GM06990 (cell line): Measurements from ENCODE around the gene SCG5.

ENCODE experiments used
- DNase-seq: peaks from one replicate; pipeline ENCODE4 v3.0.0-alpha.2; 2011; ENCODE audit not compliant: insufficient read length; ENCODE audit errors: extremely low read depth
- H3K27me3 ChIP-seq: replicated peaks from 2 replicates; pipeline ENCODE4 v1.6.0; 2011; ENCODE audit warnings: low read length; ENCODE audit not compliant: control insufficient read depth, insufficient read depth
- H3K36me3 ChIP-seq: 2 replicates; pipeline ENCODE4 v1.5.1; 2011; ENCODE audit warnings: low read length; ENCODE audit not compliant: control insufficient read depth, insufficient read depth
- H3K4me3 ChIP-seq: replicated peaks from 2 replicates; pipeline ENCODE4 v1.5.1; 2011; ENCODE audit warnings: low read depth, mild to moderate bottlenecking, control low read depth, low read length
- TF ChIP-seq, protein P1 (sequence below): IDR thresholded peaks from 2 replicates; pipeline ENCODE4 v1.5.1; 2011; ENCODE audit warnings: low read length, control low read depth, mild to moderate bottlenecking, inconsistent platforms; ENCODE audit not compliant: insufficient read depth, poor library complexity, severe bottlenecking

Gene SCG5

DNA sequence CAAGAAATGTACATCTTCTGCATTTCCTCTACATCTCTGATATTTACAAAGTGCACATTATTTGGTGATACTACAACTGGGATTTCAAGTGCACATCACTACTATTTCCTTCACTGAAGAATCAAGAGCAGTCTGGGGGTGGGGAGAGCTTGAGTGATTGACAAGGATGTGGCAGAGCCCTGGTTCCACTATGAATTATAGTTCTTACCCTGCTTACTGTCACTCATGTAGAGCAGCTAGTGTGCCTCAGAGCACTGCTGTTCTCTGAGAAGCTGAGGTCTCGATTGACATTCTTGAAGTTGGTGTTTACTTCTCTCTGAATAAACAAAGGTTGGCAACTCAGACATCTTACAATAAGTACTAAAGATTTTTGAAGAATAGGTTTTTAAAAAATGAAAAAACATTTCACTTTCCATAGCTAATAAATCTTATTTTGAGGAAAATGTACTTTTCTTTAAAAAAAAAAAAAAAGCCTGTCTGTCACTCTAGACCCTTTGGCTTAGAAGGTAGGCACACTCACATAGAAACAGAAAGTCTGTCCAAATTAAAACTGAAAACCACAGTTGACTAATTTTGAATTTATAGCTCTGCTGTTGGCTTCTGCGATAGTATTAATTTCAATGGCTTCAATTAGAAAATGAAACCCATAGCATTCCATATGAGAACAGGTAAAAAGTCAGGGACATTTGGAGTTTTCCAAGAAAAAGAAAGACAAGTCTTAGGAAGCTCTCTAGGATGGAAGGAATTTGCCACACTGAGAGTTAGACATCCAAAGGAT, 81.8 kb downstream of the SCG5 start:
- TF ChIP-seq, protein P1, sequence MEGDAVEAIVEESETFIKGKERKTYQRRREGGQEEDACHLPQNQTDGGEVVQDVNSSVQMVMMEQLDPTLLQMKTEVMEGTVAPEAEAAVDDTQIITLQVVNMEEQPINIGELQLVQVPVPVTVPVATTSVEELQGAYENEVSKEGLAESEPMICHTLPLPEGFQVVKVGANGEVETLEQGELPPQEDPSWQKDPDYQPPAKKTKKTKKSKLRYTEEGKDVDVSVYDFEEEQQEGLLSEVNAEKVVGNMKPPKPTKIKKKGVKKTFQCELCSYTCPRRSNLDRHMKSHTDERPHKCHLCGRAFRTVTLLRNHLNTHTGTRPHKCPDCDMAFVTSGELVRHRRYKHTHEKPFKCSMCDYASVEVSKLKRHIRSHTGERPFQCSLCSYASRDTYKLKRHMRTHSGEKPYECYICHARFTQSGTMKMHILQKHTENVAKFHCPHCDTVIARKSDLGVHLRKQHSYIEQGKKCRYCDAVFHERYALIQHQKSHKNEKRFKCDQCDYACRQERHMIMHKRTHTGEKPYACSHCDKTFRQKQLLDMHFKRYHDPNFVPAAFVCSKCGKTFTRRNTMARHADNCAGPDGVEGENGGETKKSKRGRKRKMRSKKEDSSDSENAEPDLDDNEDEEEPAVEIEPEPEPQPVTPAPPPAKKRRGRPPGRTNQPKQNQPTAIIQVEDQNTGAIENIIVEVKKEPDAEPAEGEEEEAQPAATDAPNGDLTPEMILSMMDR: no peak
- H3K27me3 ChIP-seq: no peaks in the 10 kb centered on the region; the same call in 1 of the 2 replicates
- DNase-seq: peak; percentile 32
- H3K36me3 ChIP-seq: no peaks in the 10 kb centered on the region
- no peak overlapping the region for H3K4me3 ChIP-seq

DNA sequence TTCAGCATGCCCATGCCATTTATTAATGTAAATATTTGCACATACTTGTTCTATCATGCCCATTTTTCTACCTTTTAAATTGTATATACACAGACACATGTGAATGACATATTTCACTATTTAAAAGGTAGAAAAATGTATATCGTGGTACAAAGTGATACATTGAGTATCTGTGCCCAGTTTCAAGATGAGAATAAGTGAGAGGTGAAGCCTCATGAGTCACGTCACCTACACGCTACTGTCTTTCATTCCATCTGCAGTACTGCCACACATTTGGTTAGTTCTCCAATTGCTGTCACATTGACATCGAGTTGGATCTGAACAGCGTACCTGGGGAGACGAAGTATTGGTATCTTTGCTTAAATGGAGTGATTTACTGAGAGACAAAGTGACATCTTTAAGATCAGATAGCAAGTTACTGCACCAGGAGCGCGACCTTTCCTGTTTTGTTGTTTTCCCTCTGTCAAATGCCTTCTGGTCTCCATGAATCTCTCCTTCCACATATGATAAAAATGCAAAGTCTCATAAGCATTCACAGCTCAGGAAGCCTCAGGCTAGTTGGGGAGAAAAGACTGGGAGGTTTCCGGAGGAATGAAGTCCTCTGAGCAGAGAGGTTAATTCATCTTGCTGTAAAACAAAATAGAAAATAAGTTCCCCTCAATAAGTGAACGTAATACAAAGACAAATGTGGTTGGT, 88.3 kb downstream of the SCG5 start:
- H3K27me3 ChIP-seq: no peaks in the 10 kb centered on the region; the same call in 1 of the 2 replicates

DNA sequence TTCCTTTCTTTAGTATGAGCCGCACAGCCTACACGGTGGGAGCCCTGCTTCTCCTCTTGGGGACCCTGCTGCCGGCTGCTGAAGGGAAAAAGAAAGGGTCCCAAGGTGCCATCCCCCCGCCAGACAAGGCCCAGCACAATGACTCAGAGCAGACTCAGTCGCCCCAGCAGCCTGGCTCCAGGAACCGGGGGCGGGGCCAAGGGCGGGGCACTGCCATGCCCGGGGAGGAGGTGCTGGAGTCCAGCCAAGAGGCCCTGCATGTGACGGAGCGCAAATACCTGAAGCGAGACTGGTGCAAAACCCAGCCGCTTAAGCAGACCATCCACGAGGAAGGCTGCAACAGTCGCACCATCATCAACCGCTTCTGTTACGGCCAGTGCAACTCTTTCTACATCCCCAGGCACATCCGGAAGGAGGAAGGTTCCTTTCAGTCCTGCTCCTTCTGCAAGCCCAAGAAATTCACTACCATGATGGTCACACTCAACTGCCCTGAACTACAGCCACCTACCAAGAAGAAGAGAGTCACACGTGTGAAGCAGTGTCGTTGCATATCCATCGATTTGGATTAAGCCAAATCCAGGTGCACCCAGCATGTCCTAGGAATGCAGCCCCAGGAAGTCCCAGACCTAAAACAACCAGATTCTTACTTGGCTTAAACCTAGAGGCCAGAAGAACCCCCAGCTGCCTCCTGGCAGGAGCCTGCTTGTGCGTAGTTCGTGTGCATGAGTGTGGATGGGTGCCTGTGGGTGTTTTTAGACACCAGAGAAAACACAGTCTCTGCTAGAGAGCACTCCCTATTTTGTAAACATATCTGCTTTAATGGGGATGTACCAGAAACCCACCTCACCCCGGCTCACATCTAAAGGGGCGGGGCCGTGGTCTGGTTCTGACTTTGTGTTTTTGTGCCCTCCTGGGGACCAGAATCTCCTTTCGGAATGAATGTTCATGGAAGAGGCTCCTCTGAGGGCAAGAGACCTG, 89.5 kb downstream of the SCG5 start:
- H3K36me3 ChIP-seq: no peaks in the 10 kb centered on the region
- TF ChIP-seq, protein P1: no peak
- no peak overlapping the region for H3K4me3 ChIP-seq
- H3K27me3 ChIP-seq: no peaks in the 10 kb centered on the region; the same call in 1 of the 2 replicates
- DNase-seq: no peak

More for the DNA sequence above, 88.3 kb downstream of the SCG5 start:
- no peak overlapping the region for H3K4me3 ChIP-seq
- TF ChIP-seq, protein P1: no peak
- DNase-seq: no peak
- H3K36me3 ChIP-seq: no peaks in the 10 kb centered on the region

DNA sequence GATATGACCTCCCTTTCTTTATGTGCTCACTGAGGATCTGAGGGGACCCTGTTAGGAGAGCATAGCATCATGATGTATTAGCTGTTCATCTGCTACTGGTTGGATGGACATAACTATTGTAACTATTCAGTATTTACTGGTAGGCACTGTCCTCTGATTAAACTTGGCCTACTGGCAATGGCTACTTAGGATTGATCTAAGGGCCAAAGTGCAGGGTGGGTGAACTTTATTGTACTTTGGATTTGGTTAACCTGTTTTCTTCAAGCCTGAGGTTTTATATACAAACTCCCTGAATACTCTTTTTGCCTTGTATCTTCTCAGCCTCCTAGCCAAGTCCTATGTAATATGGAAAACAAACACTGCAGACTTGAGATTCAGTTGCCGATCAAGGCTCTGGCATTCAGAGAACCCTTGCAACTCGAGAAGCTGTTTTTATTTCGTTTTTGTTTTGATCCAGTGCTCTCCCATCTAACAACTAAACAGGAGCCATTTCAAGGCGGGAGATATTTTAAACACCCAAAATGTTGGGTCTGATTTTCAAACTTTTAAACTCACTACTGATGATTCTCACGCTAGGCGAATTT, 91.2 kb downstream of the SCG5 start:
- H3K27me3 ChIP-seq: no peaks in the 10 kb centered on the region; the same call in 1 of the 2 replicates
- no peaks in the 10 kb centered on the region for H3K36me3 ChIP-seq
- DNase-seq: no peak
- TF ChIP-seq, protein P1: no peak
- no peak overlapping the region for H3K4me3 ChIP-seq

DNA sequence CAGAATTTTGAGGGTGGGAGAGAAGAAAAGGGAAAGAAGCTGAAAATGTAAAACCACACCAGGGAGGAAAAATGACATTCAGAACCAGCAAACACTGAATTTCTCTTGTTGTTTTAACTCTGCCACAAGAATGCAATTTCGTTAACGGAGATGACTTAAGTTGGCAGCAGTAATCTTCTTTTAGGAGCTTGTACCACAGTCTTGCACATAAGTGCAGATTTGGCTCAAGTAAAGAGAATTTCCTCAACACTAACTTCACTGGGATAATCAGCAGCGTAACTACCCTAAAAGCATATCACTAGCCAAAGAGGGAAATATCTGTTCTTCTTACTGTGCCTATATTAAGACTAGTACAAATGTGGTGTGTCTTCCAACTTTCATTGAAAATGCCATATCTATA, 91.8 kb downstream of the SCG5 start:
- Histone ChIP-seq H3K27me3 (no peaks in the 10 kb centered on the region; the same call in 1 of the 2 replicates), H3K4me3 (no peak overlapping the region), H3K36me3 (no peaks in the 10 kb centered on the region)
- TF ChIP-seq, protein P1: no peak
- no peak for DNase-seq
